SH-SY5Y (cell line): ENCODE measurements around the gene NR2F6.

Experiments
- GATA2 ChIP-seq: IDR thresholded peaks from 2 replicates; pipeline ENCODE4 v1.6.1; 2011; ENCODE audit warnings: mild to moderate bottlenecking, low read depth, low read length
- GATA3 ChIP-seq: IDR thresholded peaks from 2 replicates; pipeline ENCODE4 v1.6.1; 2011; ENCODE audit warnings: low read depth, mild to moderate bottlenecking, low read length, moderate library complexity

DNA sequence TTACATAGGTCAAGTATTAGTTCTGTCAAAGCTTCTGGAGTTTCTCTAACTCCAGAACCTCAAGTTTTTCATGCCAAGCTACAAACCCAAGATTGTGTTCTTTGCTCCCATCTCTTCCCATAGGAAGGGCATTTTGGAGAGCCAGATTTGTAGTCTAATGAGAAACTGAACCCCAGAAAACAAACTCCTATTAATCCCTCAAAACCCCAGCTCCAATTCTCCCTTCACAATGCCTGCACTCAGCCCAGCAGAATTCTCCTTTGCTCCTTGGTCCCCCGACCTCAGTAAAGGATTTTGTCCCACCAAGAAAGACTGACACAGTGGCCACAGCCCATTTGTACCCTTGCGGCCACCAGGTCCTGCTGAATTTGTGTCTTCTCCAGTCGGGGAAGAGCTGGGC, 10.4 kb upstream of the NR2F6 start:
- TF ChIP-seq GATA3 (no peak), GATA2 (no peak)
